Peyer's patch (tissue), 4 donors: ENCODE measurements around the gene CNTN4.

Experiments used
- CTCF ChIP-seq, 6 experiments: fragments of 450-650 bp in 4 of 6; fragments of 200-600 bp in 2 of 6; sonication (generic) in 1 of 6; IDR thresholded peaks; one replicate each; pipeline ENCODE4 v1.5.1; 2017 to 2019; ENCODE audit warnings: antibody characterized with exemption in 6 of 6, mild to moderate bottlenecking in 3 of 6, moderate library complexity in 1 of 6
- POLR2A ChIP-seq, 2 donors: fragments of 450-650 bp; IDR thresholded peaks; one replicate each; pipeline ENCODE4 v1.5.1; 2017; ENCODE audit warnings: antibody characterized with exemption in 2 of 2, mild to moderate bottlenecking in 2 of 2, moderate library complexity in 2 of 2

- TF ChIP-seq CTCF (IDR thresholded peaks at IDR 0.05): no peak
- no peak for TF ChIP-seq POLR2A (IDR thresholded peaks at IDR 0.05)
Observed at GRCh38 chr3:2910997-2911396, 812.3 kb downstream of the CNTN4 start.
